ENCODE results near the gene OR2V2.

DNA sequence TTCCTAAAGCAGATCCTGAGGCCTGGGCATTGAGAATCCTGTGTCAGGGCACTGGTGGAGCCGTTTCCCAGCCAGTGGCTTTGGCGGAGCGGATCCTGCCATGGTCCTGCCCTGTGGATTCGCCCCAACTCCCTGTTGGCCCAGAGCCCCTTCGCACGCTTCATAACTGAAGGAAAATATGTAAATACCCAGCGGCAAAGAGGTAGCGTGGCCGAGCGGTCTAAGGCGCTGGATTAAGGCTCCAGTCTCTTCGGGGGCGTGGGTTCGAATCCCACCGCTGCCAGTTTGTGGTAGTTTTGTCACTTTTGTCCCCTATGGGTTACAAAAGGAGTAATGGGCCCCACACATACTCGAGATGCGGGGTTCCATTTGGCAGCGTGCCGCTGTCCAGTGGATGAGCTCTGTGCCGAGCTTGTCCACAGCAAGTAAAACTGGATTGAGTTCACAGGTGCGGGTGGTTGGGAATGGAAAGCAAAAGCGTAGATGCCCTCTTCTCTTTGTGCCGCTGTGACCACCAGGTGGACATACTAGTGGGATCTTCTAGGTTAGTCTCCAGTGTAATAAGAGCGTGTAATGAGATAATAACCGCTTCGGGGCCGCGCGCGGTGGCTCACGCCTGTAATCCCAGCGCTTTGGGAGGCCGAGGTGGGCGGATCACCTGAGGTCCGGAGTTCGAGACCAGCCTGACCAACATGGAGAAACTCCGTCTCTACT, 40.3 kb downstream of the OR2V2 start:
- TF ChIP-seq, protein P1, sequence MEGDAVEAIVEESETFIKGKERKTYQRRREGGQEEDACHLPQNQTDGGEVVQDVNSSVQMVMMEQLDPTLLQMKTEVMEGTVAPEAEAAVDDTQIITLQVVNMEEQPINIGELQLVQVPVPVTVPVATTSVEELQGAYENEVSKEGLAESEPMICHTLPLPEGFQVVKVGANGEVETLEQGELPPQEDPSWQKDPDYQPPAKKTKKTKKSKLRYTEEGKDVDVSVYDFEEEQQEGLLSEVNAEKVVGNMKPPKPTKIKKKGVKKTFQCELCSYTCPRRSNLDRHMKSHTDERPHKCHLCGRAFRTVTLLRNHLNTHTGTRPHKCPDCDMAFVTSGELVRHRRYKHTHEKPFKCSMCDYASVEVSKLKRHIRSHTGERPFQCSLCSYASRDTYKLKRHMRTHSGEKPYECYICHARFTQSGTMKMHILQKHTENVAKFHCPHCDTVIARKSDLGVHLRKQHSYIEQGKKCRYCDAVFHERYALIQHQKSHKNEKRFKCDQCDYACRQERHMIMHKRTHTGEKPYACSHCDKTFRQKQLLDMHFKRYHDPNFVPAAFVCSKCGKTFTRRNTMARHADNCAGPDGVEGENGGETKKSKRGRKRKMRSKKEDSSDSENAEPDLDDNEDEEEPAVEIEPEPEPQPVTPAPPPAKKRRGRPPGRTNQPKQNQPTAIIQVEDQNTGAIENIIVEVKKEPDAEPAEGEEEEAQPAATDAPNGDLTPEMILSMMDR (IDR thresholded peaks at IDR 0.05), result peak in 2 of 6 experiments; percentile 33 to 44
- TF ChIP-seq POLR2A (IDR thresholded peaks at IDR 0.05), result no peak
